Colonic mucosa (tissue), 4 donors: ENCODE results near the gene LTN1. TPM values are rescaled to one million over a fixed set of nuclear protein-coding genes. Genes with fewer than 3 reads are reported as not detected.
A peak's percentile ranks its signal among the peaks of the same experiment; 100 is the strongest.

ENCODE experiments used
- DNase-seq: peaks from one replicate; pipeline ENCODE4 v3.0.0-alpha.2; 2020
- H3K27ac ChIP-seq: fragments of 200-600 bp; one replicate; pipeline ENCODE4 v1.8.0; 2021
- H3K27me3 ChIP-seq: fragments of 200-600 bp; one replicate; pipeline ENCODE4 v1.8.0; 2021
- H3K36me3 ChIP-seq: fragments of 200-600 bp; one replicate; pipeline ENCODE4 v1.8.0; 2021
- H3K4me1 ChIP-seq: fragments of 200-600 bp; one replicate; pipeline ENCODE4 v1.8.0; 2021; ENCODE audit warnings: mild to moderate bottlenecking
- H3K4me3 ChIP-seq: fragments of 200-600 bp; one replicate; pipeline ENCODE4 v1.8.0; 2021
- H3K9ac ChIP-seq, 2 donors: one replicate each; pipeline ENCODE4 v1.7.0; 2013; ENCODE audit warnings: control low read depth in 2 of 2, low read depth in 2 of 2, low read length in 2 of 2
- H3K9me3 ChIP-seq: fragments of 200-600 bp; one replicate; pipeline ENCODE4 v1.8.0; 2021
- CTCF ChIP-seq: fragments of 200-600 bp; IDR thresholded peaks from one replicate; pipeline ENCODE4 v1.8.0; 2022; ENCODE audit warnings: antibody characterized with exemption, mild to moderate bottlenecking
- intact Hi-C: fragments of 100-400 bp; cut with DNase I; formaldehyde crosslinking; loops from one replicate; pipeline ENCODE4 v1.14.1; 2022
- total RNA-seq, 2 donors: library from RNA; stranded (reverse); fragmentation: NEBNext Ultra II Directional in 1 of 2; extraction: Animal tissue kit (Norgen Biotek cat#: 25700) in 1 of 2; gene quantifications; one replicate each; pipeline ENCODE4 v1.2.1, GENCODE V29; 2021
- donor health status: healthy.
- donor health status: DM: no; HTN: no; CAD: no.
- donor health status: DM: no; HTN: no; CAD: no.

LTN1 gene
- total RNA-seq, 2 donors from 2014 or later, result 21.1 to 33.2 TPM

DNA sequence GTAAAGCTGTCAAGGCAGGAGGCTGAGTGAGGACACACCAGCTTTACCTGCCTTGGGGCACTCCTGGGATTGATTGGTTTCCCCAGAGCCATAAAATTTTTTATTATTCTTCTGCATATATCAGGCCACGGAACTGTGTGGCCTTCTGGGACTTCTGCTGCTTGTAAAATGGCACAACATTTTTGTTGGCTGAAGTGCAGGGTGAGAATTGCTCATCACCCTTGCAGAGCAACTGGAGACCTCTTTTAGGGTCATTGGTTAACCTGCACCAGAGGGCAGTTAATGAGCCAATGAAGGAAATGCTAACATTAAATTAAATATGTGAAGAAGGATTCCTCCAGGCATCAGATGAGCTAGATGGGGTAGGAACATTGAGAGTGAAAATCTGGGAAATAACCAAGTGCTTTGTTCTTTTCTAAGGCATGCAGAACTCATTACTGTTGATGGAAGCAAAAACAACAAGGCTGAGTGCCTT lies 87.7 kb downstream of the LTN1 start:
- H3K27ac ChIP-seq, result no peak overlapping the region
- no peaks in the 10 kb centered on the region for H3K9me3 ChIP-seq
- no peaks in the 10 kb centered on the region for H3K27me3 ChIP-seq
- intact Hi-C loops, result no loop called here
- no peaks in the 10 kb centered on the region for H3K36me3 ChIP-seq
- no peak overlapping the region for H3K4me3 ChIP-seq
- H3K9ac ChIP-seq, result no peak overlapping the region
- peak; percentile 53 for DNase-seq
- no peak for TF ChIP-seq CTCF
- H3K4me1 ChIP-seq, result no peaks in the 10 kb centered on the region

- TF ChIP-seq CTCF, result no peak
- Histone ChIP-seq H3K27me3 (no peaks in the 10 kb centered on the region), H3K4me1 (no peaks in the 10 kb centered on the region), H3K9ac (no peak overlapping the region), H3K4me3 (no peak overlapping the region), H3K27ac (no peak overlapping the region), H3K9me3 (no peaks in the 10 kb centered on the region), H3K36me3 (no peaks in the 10 kb centered on the region)
- no peak for DNase-seq
- intact Hi-C loops, result no loop called here
Measured at GRCh38 chr21:28903448-28903847, 89.2 kb downstream of the LTN1 start.

DNA sequence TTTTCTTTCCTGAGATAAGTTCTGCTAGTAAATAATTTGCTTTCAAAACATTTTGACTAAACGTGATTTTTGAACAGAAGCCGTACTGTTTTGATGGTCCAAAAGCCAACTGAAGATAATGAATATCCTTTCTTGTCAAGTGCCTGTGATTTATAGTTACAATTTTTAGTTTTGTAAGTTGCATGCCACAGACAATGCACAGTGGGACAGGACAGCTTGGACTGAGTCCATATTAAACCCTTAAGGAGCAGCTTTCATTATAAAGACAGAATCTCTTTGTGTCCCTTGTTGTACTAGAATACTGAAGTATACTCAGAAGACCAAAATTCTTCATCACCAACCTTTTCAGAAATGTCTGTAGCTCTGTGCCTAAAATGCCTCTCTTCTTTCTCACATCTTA lies 92.2 kb downstream of the LTN1 start:
- no peak for TF ChIP-seq CTCF
- DNase-seq, result no peak
- intact Hi-C loops, result no loop called here

GRCh38 chr21:28899744-28900143 lies 92.9 kb downstream of the LTN1 start:
- TF ChIP-seq CTCF, result no peak
- Histone ChIP-seq H3K36me3 (no peaks in the 10 kb centered on the region), H3K27ac (no peak overlapping the region)

More for the DNA sequence above, 92.2 kb downstream of the LTN1 start:
- no peak overlapping the region for H3K9ac ChIP-seq
- no peaks in the 10 kb centered on the region for H3K36me3 ChIP-seq
- no peak overlapping the region for H3K4me3 ChIP-seq
- H3K27me3 ChIP-seq, result no peaks in the 10 kb centered on the region
- no peaks in the 10 kb centered on the region for H3K9me3 ChIP-seq
- no peak overlapping the region for H3K27ac ChIP-seq
- no peaks in the 10 kb centered on the region for H3K4me1 ChIP-seq

DNA sequence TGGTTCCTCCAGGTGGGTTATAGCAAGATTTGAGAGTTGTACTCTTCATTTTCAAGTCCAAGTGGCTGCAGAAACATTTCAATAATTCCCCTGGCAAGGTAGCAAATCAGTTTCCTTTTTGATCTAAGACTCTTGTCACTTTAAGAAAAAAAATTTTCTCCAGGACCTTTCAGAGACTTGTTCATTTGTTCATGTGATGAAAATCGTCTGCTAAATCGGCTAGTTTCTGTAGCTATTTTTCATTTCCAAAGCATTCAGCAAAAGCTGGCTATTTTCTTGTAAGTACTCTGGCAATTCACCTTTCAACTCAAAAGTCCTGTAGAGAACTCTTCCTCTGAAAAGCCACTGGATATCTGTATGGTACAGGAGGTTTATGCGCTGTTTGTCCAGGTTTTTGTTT lies 93.5 kb downstream of the LTN1 start:
- Histone ChIP-seq H3K9me3 (no peaks in the 10 kb centered on the region), H3K4me3 (no peak overlapping the region), H3K9ac (no peak overlapping the region), H3K27ac (no peak overlapping the region), H3K36me3 (no peaks in the 10 kb centered on the region), H3K4me1 (no peaks in the 10 kb centered on the region), H3K27me3 (no peaks in the 10 kb centered on the region)
- DNase-seq, result no peak
- TF ChIP-seq CTCF, result no peak
- intact Hi-C loops, result no loop called here

More at GRCh38 chr21:28899744-28900143, 92.9 kb downstream of the LTN1 start:
- Histone ChIP-seq H3K9me3 (no peaks in the 10 kb centered on the region), H3K4me1 (no peaks in the 10 kb centered on the region), H3K27me3 (no peaks in the 10 kb centered on the region), H3K9ac (no peak overlapping the region), H3K4me3 (no peak overlapping the region)
- no peak for DNase-seq
- intact Hi-C loops, result no loop called here
